HL-60/S4 (cell line): ENCODE measurements around the gene GGCT.

Experiments
- in situ Hi-C: fragments of 300-500 bp; cut with MboI; formaldehyde crosslinking; loops from 2 replicates; pipeline ENCODE4 v1.14.3; 2022; ENCODE audit warnings: low sequenced_read_pairs

GGCT gene

GRCh38 chr7:30479202-30480120 lies 25.2 kb downstream of the GGCT start:
- in situ Hi-C loops, result no loop called here

DNA sequence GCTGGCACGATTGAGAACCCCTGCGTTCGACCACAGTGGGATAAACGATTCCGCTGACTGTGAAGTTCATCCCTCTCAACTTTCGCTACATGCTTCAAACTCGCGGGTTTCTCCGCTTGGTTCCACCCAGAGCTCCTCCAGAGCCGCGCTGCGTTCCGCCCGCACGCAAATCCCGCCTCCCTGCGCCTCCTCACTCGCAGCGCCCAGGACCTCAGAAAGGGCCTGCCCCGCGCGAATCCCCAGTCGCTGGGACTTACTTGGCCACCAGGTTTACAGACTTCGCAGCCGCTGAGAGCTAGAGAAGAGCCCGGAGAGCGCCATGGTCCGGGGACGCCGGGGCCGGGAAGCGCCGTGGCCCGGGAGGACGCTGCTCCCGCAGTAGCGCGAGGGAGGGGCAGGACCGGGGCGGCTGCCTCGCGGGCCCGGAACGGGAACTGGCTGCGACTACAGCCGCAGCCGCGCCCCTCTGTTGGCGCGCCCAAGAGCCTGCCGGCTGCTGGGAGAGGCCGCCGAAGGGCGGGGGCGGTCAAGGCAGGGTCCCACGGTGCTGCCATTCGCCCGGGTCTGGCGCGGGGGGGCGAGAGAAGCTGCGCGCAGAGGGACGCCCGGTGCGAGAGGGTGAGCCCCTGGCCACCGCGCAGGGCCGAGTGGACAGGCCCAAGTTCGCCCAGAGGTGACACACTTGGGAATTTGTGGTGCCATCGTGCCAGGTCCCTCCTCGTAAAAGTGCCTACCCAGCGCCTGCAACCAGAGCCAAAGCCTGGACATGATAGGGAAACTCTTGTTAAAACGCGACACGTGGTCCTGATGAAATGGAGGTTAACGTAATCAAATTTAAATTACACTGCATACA lies 26.1 kb downstream of the GGCT start, which contains the start of gene NOD1:
NOD1 (minus strand) TSS at position 436 of the 853 bp plus-strand sequence. CDS start 21,863 bp downstream, outside the sequence.
- in situ Hi-C loops, result no loop called here

GRCh38 chr7:30476459-30477145 lies 28.0 kb downstream of the GGCT start:
- in situ Hi-C loops, result no loop called here

GRCh38 chr7:30475580-30475979 lies 29.0 kb downstream of the GGCT start:
- in situ Hi-C loops, result no loop called here

DNA sequence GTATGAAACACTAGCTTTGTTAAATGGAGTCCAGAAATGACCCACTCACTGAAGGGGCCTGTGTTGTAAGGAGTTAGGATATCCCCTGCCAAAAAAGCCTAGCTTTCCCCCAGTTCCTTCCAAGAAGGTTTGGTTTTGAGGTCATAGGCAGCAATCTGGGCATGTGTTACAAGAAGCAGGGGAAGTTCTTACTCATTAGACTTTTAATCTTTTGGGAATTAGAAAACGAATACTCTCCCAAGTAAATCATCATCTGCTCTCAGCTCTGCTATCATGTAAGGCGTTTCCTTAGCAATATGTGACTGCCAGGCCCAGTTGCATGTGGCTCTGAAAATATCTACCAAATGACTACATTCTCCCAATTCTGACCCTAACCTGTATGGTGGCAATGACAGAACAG lies 29.7 kb downstream of the GGCT start:
- in situ Hi-C loops, result no loop called here

DNA sequence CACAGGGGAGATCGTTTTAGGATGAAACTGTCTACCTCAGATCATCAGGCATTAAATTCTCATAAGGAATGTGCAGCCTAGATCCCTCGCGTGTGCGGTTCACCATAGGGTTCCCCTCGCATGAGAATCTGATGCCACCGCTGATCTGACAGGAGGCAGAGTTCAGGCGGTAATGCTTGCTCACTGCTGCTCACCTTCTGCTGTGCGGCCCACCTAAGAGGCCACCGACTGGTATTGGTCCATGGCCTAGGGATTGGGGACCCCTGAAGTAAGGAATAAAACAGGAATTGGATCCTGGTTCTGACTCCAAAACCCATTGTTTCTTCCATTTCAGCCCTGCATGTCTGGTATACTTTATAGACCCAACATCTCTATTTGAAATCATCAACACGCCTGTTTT lies 30.1 kb downstream of the GGCT start:
- in situ Hi-C loops, result no loop called here

GRCh38 chr7:30473903-30474302 lies 30.7 kb downstream of the GGCT start:
- in situ Hi-C loops, result no loop called here

GRCh38 chr7:30472784-30473775 lies 31.5 kb downstream of the GGCT start:
- in situ Hi-C loops, result no loop called here

- in situ Hi-C loops, result no loop called here
Observed at GRCh38 chr7:30472081-30472783, 32.4 kb downstream of the GGCT start.

DNA sequence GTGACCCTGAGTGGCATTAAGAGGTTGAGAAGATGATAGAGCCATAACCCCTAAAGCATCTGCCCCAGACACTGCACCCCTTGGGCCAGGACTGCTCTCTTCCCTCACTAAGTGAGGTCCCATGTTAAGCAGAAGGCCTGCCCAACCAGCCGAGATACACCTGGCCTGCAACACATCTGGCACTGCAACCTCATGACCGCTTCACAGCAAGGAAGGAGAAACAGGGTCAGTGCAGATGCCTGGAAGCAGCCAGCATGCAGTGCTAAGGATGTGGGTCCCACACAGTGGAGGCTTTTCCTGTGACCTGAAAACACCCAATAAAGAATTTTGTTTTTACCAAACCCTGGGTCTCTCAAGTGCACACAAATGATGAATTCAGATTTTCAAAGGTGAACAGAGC lies 33.4 kb downstream of the GGCT start:
- in situ Hi-C loops, result no loop called here

- in situ Hi-C loops, result no loop called here
Observed at GRCh38 chr7:30470771-30471170, 33.9 kb downstream of the GGCT start.

GRCh38 chr7:30470163-30470770 lies 34.4 kb downstream of the GGCT start:
- in situ Hi-C loops, result no loop called here

DNA sequence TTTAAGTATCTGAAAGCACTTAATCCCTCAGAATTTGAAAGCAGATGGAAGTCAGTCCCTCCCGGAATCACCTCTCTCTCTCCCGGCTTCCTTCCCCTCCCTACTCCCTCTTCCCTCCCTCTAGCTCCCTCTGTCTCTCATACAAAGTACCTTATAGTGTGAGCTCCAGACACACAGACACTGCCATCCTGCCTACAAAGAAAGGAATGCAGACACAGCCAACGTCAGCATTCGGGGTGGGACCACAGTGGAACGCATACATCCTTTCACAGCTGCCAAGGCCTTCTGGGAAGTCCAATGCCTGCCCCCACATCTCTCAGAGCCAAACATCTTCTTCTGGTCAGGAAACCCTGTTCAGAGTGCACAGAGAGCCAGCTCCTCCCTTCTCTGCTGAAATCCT lies 35.3 kb downstream of the GGCT start:
- in situ Hi-C loops, result no loop called here

DNA sequence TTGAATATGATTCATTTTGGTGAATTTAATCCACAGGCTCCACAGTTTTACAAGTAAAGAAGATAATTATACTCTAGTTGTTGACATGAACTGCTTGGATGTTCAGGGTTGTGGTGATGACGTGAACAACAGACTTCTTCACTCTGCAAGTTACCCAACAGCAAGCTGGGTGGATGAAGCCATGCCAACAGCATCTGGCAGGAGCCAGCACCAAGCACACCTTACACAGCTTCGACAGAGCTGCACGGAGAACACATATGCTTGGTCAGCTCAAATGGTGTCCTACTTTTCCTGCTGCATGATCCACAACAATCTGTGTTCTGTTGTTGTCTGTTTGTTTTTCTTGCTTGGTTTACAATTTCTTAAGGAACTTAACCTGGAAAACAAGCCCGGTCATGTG lies 35.8 kb downstream of the GGCT start:
- in situ Hi-C loops, result no loop called here

DNA sequence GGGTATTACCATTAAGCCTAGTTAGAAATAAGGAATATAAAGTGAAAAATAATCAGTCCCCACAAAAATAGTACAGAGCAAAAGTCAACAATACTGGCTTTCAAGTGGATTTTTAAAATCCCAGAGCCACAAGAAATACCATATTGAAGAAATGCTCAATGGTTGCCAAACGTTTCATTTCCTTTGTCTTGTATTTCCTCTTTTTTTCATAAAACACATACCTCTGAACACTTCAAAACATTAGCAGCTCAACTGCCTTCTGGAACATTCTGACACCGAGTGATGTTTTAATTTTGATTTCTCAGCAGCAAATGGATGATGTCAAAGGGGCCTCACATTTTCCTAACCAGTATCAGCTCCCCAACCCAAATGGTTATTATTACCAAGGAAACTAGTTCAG lies 36.6 kb downstream of the GGCT start:
- in situ Hi-C loops, result no loop called here

GRCh38 chr7:30467271-30467670 lies 37.4 kb downstream of the GGCT start:
- in situ Hi-C loops, result no loop called here

DNA sequence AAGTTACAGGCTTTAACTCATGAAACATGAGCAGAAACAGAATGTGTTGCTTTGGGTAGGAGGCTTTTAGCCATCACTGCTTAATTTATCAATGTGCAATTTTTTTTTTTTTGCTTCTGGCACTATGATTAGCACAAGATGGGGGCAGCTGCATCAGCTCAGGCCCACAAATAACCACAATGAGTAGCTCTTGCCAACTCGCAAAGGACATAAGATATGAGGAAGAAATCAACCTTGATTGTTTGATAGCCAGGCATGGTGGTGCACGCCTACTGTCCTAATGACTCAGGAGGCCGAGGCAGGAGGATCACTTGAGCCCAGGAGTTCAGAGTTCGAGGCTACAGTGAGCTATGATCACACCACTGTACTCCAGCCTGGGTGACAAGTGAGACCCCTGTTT lies 38.4 kb downstream of the GGCT start:
- in situ Hi-C loops, result no loop called here

GRCh38 chr7:30465811-30466180 lies 38.8 kb downstream of the GGCT start:
- in situ Hi-C loops, result no loop called here
